LNCAP (cell line): ENCODE measurements around the gene BABAM2.

Source experiments
- TF ChIP-seq, protein P1 (sequence below): fragments of 450-650 bp; IDR thresholded peaks from 2 replicates; pipeline ENCODE4 v1.5.1; 2017; ENCODE audit warnings: mild to moderate bottlenecking

Gene BABAM2

DNA sequence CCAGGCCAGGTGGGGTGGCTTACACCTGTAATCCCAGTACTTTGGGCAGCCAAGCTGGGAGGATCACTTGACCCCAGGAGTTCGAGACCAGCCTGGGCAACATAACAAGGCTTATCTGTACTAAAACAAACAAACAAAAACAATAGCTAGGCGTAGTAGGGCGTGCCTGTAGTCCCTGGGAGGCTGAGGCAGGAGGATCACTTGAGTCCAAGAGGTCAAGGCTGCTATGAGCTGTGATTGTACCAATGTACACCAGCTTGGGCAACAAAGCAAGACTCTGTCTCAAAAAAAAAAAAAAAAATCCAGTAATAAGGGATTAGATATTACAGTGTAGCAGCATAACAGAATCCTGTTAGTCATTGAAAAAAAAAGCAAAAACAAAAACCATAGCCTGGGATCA, 279.0 kb downstream of the BABAM2 start:
- TF ChIP-seq, protein P1, sequence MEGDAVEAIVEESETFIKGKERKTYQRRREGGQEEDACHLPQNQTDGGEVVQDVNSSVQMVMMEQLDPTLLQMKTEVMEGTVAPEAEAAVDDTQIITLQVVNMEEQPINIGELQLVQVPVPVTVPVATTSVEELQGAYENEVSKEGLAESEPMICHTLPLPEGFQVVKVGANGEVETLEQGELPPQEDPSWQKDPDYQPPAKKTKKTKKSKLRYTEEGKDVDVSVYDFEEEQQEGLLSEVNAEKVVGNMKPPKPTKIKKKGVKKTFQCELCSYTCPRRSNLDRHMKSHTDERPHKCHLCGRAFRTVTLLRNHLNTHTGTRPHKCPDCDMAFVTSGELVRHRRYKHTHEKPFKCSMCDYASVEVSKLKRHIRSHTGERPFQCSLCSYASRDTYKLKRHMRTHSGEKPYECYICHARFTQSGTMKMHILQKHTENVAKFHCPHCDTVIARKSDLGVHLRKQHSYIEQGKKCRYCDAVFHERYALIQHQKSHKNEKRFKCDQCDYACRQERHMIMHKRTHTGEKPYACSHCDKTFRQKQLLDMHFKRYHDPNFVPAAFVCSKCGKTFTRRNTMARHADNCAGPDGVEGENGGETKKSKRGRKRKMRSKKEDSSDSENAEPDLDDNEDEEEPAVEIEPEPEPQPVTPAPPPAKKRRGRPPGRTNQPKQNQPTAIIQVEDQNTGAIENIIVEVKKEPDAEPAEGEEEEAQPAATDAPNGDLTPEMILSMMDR: no peak

DNA sequence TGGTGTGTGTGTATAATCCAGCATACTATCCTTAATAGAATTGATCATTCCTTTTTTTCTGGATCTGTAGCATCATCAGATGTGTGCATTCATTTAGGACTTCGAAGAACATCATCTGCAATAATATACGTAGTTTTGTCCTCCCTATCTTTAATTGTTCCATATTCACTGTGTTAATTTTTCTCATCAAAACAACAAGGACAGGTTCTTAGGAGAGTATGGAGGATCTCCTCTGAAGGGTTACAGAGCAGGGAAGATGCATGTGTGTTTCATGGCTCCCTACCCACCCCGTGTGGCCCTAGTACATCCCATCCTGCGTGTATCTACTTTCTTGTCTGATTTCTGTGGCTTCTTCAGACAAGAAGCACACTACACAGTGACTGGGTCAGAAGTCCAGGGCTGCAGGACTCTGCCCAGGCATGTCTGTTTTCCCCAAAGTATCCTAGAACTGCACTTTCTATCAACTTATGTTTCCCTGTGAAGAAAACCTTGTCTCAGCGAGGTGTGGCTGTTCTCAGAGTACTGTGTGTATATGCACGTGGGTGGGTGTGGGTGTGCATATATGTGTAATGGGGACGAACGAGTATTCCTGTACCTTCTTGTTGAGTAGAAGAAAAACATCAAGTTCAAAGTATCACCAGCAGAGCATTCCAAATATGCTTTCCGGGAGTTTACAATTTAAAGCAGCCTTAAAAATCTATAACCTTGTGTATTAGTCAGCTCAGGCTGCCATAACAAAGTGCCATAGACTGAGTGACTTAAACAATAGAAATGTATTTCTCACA, 281.8 kb downstream of the BABAM2 start:
- TF ChIP-seq, protein P1: no peak

DNA sequence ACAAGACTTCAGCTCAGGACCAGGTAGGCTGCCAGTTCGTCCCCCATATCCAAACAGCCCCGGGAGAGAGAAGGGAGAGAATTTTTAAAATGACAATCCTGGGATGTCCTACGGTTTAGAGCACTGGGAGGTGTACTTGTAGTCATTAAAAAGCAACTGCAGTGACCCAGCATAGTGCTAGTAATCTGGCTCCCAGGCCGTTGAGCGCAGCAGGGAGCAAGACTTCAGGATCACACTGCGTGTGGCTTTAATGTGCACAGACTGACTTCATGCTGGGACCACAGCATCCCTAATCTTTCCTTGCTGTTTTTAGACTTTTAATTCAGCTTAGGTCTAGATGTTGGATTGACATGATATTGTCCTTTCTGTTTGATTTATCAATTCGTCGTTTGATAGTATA, 282.8 kb downstream of the BABAM2 start:
- TF ChIP-seq, protein P1: no peak

DNA sequence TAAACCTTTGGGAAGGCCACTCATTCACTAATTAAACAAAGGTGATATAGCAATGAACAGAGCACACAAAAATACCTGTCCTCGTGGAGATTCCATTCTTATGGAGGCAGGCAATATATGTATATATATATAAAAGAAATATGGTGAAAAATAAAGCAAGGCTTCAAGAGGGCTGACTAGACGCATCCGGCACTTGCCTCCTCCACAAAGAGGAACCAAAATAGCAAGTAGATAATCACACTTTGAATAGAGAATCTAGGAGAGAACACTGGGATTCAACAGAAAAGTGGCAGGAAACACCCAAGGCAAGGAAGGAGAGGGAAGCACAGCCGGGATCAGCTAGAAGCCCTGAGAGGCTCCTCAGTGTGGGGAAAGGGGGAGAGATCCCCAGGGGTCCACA, 283.7 kb downstream of the BABAM2 start:
- TF ChIP-seq, protein P1: no peak

DNA sequence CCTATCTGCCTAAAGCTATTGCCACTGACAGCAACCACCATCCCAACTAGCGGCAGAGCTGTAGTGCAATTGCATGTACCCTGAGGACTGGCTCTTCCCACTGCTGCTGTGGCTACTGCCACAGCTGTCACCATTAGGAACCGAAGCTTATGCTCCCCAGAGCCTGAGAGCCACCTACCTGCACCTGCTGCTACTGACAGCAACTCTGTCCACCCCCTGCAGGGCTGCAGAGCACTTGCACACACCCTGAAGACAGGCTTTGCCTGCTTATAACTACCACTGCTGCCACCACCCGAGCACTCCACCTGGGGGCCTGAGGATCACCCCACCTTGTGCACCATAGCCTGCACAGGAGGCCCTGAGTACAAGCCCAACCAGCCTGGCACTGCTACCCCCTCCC, 284.5 kb downstream of the BABAM2 start:
- TF ChIP-seq, protein P1: no peak

DNA sequence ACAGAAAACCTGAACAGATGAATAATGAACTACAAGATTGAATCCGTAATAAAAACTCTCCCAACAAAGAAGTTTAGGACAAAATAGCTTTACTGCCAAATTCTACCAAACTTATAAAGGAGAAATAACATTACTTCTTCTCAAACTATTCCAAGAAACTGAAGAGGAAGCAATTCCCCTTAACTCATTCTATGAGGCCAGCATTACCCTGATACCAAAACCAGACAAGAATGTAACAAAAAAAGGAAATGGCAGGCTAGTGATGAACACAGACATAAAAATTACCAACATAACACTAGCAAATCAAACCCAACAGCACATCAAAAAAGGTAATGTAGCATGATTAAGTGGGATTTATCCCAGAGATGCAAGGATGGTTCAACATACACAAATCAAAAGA, 288.4 kb downstream of the BABAM2 start:
- TF ChIP-seq, protein P1: no peak

DNA sequence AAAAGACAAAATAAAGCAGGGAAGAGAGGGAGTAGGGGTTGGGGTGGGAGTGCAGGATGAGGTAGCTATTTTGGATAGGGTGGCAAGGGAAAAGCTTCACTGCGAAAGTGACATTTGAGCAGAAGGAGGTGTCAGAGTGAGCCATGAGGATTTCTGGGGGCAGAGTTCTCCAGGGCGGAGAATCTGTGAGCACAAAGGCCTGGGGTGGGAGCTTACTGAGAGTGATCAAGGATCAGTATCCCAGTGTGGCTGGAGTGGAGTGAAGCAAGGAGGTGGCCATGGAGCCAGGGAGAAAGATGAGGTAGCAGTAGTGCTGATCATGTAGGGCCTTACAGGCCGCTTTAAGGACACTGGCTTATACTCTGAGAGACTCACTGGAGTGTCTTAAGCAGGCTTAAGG, 291.3 kb downstream of the BABAM2 start:
- TF ChIP-seq, protein P1: no peak

DNA sequence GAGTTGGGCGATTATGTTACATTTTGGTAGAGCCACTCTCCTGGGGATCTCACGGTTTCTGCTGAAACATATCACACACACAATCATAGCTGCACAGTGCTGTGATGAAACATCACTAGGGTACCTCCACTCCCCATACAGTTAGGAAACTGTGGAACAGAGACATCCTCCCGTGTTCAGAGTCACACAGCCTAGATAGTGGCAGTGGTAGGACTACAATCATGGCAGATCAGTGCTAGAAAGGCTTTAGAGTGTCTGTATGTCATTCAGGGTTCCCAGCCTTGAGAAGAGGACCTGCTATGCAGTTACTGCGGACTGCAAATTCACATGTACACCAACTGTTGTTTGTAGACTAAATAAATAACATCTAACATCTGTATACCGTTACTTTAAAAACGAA, 291.8 kb downstream of the BABAM2 start:
- TF ChIP-seq, protein P1: no peak
